HepG2 (cell line): Measurements from ENCODE around the gene TEX30. TPM values are rescaled to one million over a fixed set of nuclear protein-coding genes. Genes with fewer than 3 reads are reported as not detected.

Experiments used
- ATAC-seq: fragments of 200-7000 bp; cut with Tn5 transposase; 3 replicates; pipeline ENCODE4 v1.9.1; 2020; ENCODE audit warnings: mild to moderate bottlenecking, moderate library complexity
- BruUV-seq: library from RNA; stranded (reverse); fragments of 400-500 nt; replicated peaks from 2 replicates; lab custom pipeline; 2021; lab: Mats Ljungman, UMichigan
- CTCF ChIA-PET: fragments of 300-600 bp; formaldehyde crosslinking; extraction: SDS; loops from one replicate; lab custom pipeline; 2021; ENCODE audit warnings: low total read pairs, inconsistent platforms, low intra/inter-chr PET ratio; lab: Yijun Ruan, JAX
- POLR2A ChIA-PET: fragments of 350-600 bp; sonication (Branson Sonifier 250); formaldehyde crosslinking; loops from one replicate; lab custom pipeline; 2020; ENCODE audit warnings: antibody characterized with exemption, inconsistent platforms; lab: Yijun Ruan, JAX
- DNase-seq: peaks from one replicate; pipeline ENCODE4 v3.0.0-alpha.2; 2015; ENCODE audit warnings: low spot score
- FAIRE-seq: peaks from 3 replicates; lab custom pipeline; 2011; peaks lifted over from hg19 to GRCh38; lab: Jason Lieb, UNC
- H2AFZ ChIP-seq: one replicate; pipeline ENCODE4 v1.6.1; 2011; ENCODE audit warnings: low read length, inconsistent platforms
- H3K27ac ChIP-seq: fragments of 300-600 bp; 3 replicates; pipeline ENCODE4 v1.8.0; 2011; ENCODE audit warnings: mixed run types, mild to moderate bottlenecking, mixed read lengths, low read length, inconsistent platforms; ENCODE audit not compliant: insufficient read depth; ENCODE audit errors: extremely low read length
- H3K27me3 ChIP-seq, 2 experiments: fragments of 200-600 bp in 1 of 2; 2 replicates in 1 of 2; 3 replicates in 1 of 2; pipeline versions ENCODE4 v1.6.0 to v1.8.0; 2011; ENCODE audit warnings: low read length in 2 of 2, mild to moderate bottlenecking in 2 of 2, moderate library complexity in 2 of 2, inconsistent platforms in 1 of 2; ENCODE audit not compliant: insufficient read depth in 2 of 2, control insufficient read depth in 1 of 2
- H3K36me3 ChIP-seq, 2 experiments: fragments of 200-600 bp in 1 of 2; replicated peaks in 1 of 2; 2 replicates in 1 of 2; 3 replicates in 1 of 2; pipeline versions ENCODE4 v1.5.1 to v1.8.0; 2011; ENCODE audit warnings: low read length in 2 of 2, inconsistent platforms in 1 of 2; ENCODE audit not compliant: insufficient read depth in 2 of 2, control insufficient read depth in 1 of 2
- H3K4me1 ChIP-seq: 2 replicates; pipeline ENCODE4 v1.5.1; 2012; ENCODE audit warnings: low read length, inconsistent platforms; ENCODE audit not compliant: insufficient read depth
- H3K4me2 ChIP-seq: 2 replicates; pipeline ENCODE4 v1.6.0; 2011; ENCODE audit warnings: low read depth, low read length, inconsistent platforms
- H3K4me3 ChIP-seq, 3 experiments: fragments of 200-600 bp in 1 of 3; sonication (generic), shearing (Covaris generic) in 1 of 3; replicated peaks in 1 of 3; 2 replicates each; pipeline ENCODE4 v1.5.1; 2011 to 2016; ENCODE audit warnings: low read length in 3 of 3, inconsistent platforms in 2 of 3, low read depth in 2 of 3, mild to moderate bottlenecking in 2 of 3, control low read depth in 1 of 3, mixed read lengths in 1 of 3; ENCODE audit not compliant: insufficient read depth in 1 of 3
- H3K79me2 ChIP-seq: one replicate; pipeline ENCODE4 v1.6.1; 2011; ENCODE audit warnings: low read length, inconsistent platforms; ENCODE audit not compliant: insufficient read depth
- H3K9ac ChIP-seq: 2 replicates; pipeline ENCODE4 v1.6.0; 2011; ENCODE audit warnings: mild to moderate bottlenecking, low read depth, low read length, inconsistent platforms; ENCODE audit not compliant: insufficient read depth
- H3K9me3 ChIP-seq: 2 replicates; pipeline ENCODE4 v1.5.1; 2012; ENCODE audit warnings: mild to moderate bottlenecking, low read length
- H4K20me1 ChIP-seq: 2 replicates; pipeline ENCODE4 v1.6.0; 2011; ENCODE audit warnings: inconsistent platforms, mild to moderate bottlenecking, low read length, moderate library complexity; ENCODE audit not compliant: insufficient read depth
- CREB1 ChIP-seq, 2 experiments: fragments of 450-650 bp in 1 of 2; IDR thresholded peaks; 2 replicates each; pipeline ENCODE4 v1.6.1; 2016 to 2017; ENCODE audit warnings: control low read depth in 1 of 2, mild to moderate bottlenecking in 1 of 2, missing compliant biosample characterization in 1 of 2, missing genetic modification characterization in 1 of 2
- DRAP1 ChIP-seq: IDR thresholded peaks from 2 replicates; pipeline ENCODE4 v1.6.1; 2016; ENCODE audit warnings: missing genetic modification reagents, missing compliant biosample characterization
- HES4 ChIP-seq: sonication (generic); formaldehyde crosslinking; IDR thresholded peaks from 2 replicates; pipeline ENCODE4 v1.9.0; 2021; ENCODE audit warnings: mild to moderate bottlenecking, missing genetic modification reagents, borderline replicate concordance
- MED8 ChIP-seq: sonication (generic); formaldehyde crosslinking; IDR thresholded peaks from 2 replicates; pipeline ENCODE4 v1.8.1; 2023; ENCODE audit warnings: mild to moderate bottlenecking, missing genetic modification reagents; ENCODE audit not compliant: insufficient replicate concordance
- PLRG1 ChIP-seq: fragments of 450-650 bp; conservative IDR thresholded peaks from 2 replicates; pipeline ENCODE4 v1.6.1; 2016
- RBM22 ChIP-seq: fragments of 200-400 bp; formaldehyde crosslinking; optimal IDR thresholded peaks from 2 replicates; pipeline ENCODE3; 2017; ENCODE audit warnings: mild to moderate bottlenecking, low read length, moderate library complexity
- SRSF1 ChIP-seq: fragments of 200-400 bp; formaldehyde crosslinking; optimal IDR thresholded peaks from 2 replicates; pipeline ENCODE3; 2017; ENCODE audit warnings: mild to moderate bottlenecking, low read depth, low read length, moderate library complexity
- ZFP36 ChIP-seq: fragments of 150-350 bp; IDR thresholded peaks from 2 replicates; pipeline ENCODE4 v1.6.1; 2018; ENCODE audit warnings: borderline replicate concordance, low read length, low read depth; ENCODE audit not compliant: partially characterized antibody
- ZNF609 ChIP-seq: sonication (generic); formaldehyde crosslinking; IDR thresholded peaks from 2 replicates; pipeline ENCODE4 v1.4.0; 2020; ENCODE audit warnings: mild to moderate bottlenecking, missing genetic modification reagents, borderline replicate concordance
- ZSCAN25 ChIP-seq: sonication (generic); formaldehyde crosslinking; IDR thresholded peaks from 2 replicates; pipeline ENCODE4 v1.8.0; 2022; ENCODE audit warnings: mild to moderate bottlenecking, missing genetic modification reagents
- ZUFSP ChIP-seq: sonication (generic); formaldehyde crosslinking; IDR thresholded peaks from 2 replicates; pipeline ENCODE4 v1.9.0; 2021; ENCODE audit warnings: missing genetic modification reagents, mild to moderate bottlenecking, borderline replicate concordance
- WGBS: methylation state at CpG from one replicate; pipeline ENCODE4 v1.1.6; 2017; ENCODE audit warnings: low lambda C conversion rate; 5-methylcytosine and 5-hydroxymethylcytosine counted together
- in situ Hi-C: cut with HindIII; loops from 2 replicates; pipeline ENCODE4 v1.10.0; 2017; ENCODE audit warnings: low pct_unique_long_range_greater_than_20kb; ENCODE audit not compliant: extremely low pct_ligation_motif_present
- intact Hi-C: fragments of 100-400 bp; cut with micrococcal nuclease; formaldehyde crosslinking; loops from one replicate; pipeline ENCODE4 v1.10.0; 2022; ENCODE audit not compliant: unreplicated experiment
- polyA plus RNA-seq, 8 experiments: library from polyadenylated mRNA; depleted of rRNA in 3 of 8; stranded (reverse) in 7 of 8; unstranded in 1 of 8; fragments of >200 nt; fragmentation: Illumina TruSeq in 4 of 8; extraction: Trizol in 4 of 8; gene quantifications; 2 replicates each; pipeline versions ENCODE4 v1.2.1 to v1.2.3, GENCODE V29; 2011 to 2016; ENCODE audit warnings: low read depth in 4 of 8, missing spikeins in 1 of 8, mixed read lengths in 1 of 8; ENCODE audit not compliant: insufficient read depth in 1 of 8
- total RNA-seq, 5 experiments: library from RNA; depleted of rRNA; stranded (reverse); fragments of >200 nt; fragmentation: Illumina TruSeq; extraction: Trizol; gene quantifications; 2 replicates each; pipeline ENCODE4 v1.2.3, GENCODE V29; 2016; ENCODE audit warnings: low read depth in 1 of 5
- TF ChIP-seq, protein P1 (sequence below): IDR thresholded peaks from 2 replicates; pipeline ENCODE4 v1.6.1; 2012; ENCODE audit warnings: inconsistent platforms

Gene TEX30
- total and polyA plus RNA-seq, 2 of the 13 experiments (the other 11 are each of a cell fraction or from before 2014, with no cell fraction given) = 0.60 to 1.2 TPM

DNA sequence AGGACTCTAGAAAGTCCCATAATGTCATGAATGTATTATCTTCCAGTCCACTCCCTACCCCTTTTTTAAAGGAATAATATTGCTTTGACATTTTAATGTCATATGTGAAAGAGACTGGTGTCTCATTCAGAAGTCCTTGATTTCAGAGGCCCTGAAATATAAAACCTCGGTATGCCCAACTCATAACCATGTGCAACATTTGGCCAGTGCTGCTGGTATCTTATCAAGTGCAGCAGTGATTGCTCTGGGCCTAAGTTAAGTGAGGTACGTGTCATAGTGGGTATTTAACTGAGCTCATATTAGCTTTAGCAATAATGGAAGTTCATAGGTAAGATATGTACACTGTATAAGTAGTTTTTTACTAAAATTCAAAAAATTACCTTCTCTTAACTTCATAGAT lies 14.7 kb downstream of the TEX30 start:
- no peak for ATAC-seq
- no TSS peak for BruUV-seq
- 13% methylated on average over 2 of the region's 2 CpGs for WGBS
- H3K79me2 ChIP-seq = no peaks in the 10 kb centered on the region
- CTCF ChIA-PET = no interaction called here
- TF ChIP-seq HES4 (CRISPR knock-in tag) = no peak
- no peak for TF ChIP-seq ZNF609 (CRISPR knock-in tag)
- TF ChIP-seq MED8 = no peak
- POLR2A ChIA-PET = no interaction called here
- no peaks in the 10 kb centered on the region for H3K27me3 ChIP-seq
- no peak overlapping the region for H3K4me3 ChIP-seq
- no peak for DNase-seq
- in situ Hi-C loops = no loop called here
- H4K20me1 ChIP-seq = no peaks in the 10 kb centered on the region
- no peak overlapping the region for H3K4me2 ChIP-seq
- no peak overlapping the region for H2AFZ ChIP-seq
- intact Hi-C loops = no loop called here
- H3K9ac ChIP-seq = no peak overlapping the region
- H3K4me1 ChIP-seq = no peaks in the 10 kb centered on the region
- FAIRE-seq = no peak
- no peak overlapping the region for H3K27ac ChIP-seq
- H3K36me3 ChIP-seq = no peaks in the 10 kb centered on the region
- H3K9me3 ChIP-seq = no peaks in the 10 kb centered on the region

- ChIA-PET CTCF (no interaction called here), POLR2A (no interaction called here)
- no peak overlapping the region for H3K4me2 ChIP-seq
- H3K27ac ChIP-seq = no peak overlapping the region
- intact Hi-C loops = no loop called here
- DNase-seq (no peak), ATAC-seq (no peak), FAIRE-seq (no peak)
- BruUV-seq = no TSS peak
- in situ Hi-C loops = no loop called here
- H3K27me3 ChIP-seq = no peaks in the 10 kb centered on the region
- no peaks in the 10 kb centered on the region for H3K79me2 ChIP-seq
- no peaks in the 10 kb centered on the region for H3K9me3 ChIP-seq
- H3K9ac ChIP-seq = no peak overlapping the region
- H3K4me3 ChIP-seq = no peak overlapping the region
- no peaks in the 10 kb centered on the region for H3K36me3 ChIP-seq
- H3K4me1 ChIP-seq = no peaks in the 10 kb centered on the region
- H2AFZ ChIP-seq = no peak overlapping the region
- 28% methylated on average over 1 of the region's 1 CpG for WGBS
- no peaks in the 10 kb centered on the region for H4K20me1 ChIP-seq
- TF ChIP-seq ZUFSP (no peak), RBM22 (no peak), SRSF1 (no peak), DRAP1 (CRISPR knock-in tag) (no peak), PLRG1 (no peak), ZSCAN25 (no peak), ZFP36 (no peak), CREB1 (IDR thresholded peaks at IDR 0.05) (no peak), CREB1 (CRISPR knock-in tag; IDR thresholded peaks at IDR 0.05) (no peak)
- TF ChIP-seq, protein P1, sequence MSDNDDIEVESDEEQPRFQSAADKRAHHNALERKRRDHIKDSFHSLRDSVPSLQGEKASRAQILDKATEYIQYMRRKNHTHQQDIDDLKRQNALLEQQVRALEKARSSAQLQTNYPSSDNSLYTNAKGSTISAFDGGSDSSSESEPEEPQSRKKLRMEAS = no peak
Measured at GRCh38 chr13:102757006-102757405, 16.6 kb downstream of the TEX30 start.
